Glutamatergic neuron (in vitro differentiated cells): Measurements from ENCODE around the gene YLPM1. TPM values are rescaled to one million over a fixed set of nuclear protein-coding genes. Genes with fewer than 3 reads are reported as not detected.

Experiments used
- DNase-seq: peaks from one replicate; pipeline ENCODE4 v3.0.0; 2022
- H3K27ac Mint-ChIP-seq: one replicate; pipeline ENCODE4 v1.8.0; 2020; ENCODE audit warnings: mild to moderate bottlenecking, mixed read lengths, inconsistent platforms; ENCODE audit not compliant: unreplicated experiment
- H3K27me3 Mint-ChIP-seq: one replicate; pipeline ENCODE4 v1.8.0; 2020; ENCODE audit warnings: mild to moderate bottlenecking, moderate library complexity, mixed read lengths, inconsistent platforms; ENCODE audit not compliant: unreplicated experiment
- H3K36me3 Mint-ChIP-seq: one replicate; pipeline ENCODE4 v1.8.0; 2020; ENCODE audit warnings: mild to moderate bottlenecking, mixed read lengths, inconsistent platforms; ENCODE audit not compliant: unreplicated experiment
- H3K4me1 Mint-ChIP-seq: one replicate; pipeline ENCODE4 v1.8.0; 2020; ENCODE audit warnings: mild to moderate bottlenecking, low read depth, mixed read lengths, inconsistent platforms; ENCODE audit not compliant: unreplicated experiment
- H3K4me3 Mint-ChIP-seq: one replicate; pipeline ENCODE4 v1.8.0; 2020; ENCODE audit warnings: mild to moderate bottlenecking, mixed read lengths, inconsistent platforms; ENCODE audit not compliant: unreplicated experiment
- H3K9me3 Mint-ChIP-seq: one replicate; pipeline ENCODE4 v1.8.0; 2020; ENCODE audit warnings: mild to moderate bottlenecking, moderate library complexity, mixed read lengths, inconsistent platforms; ENCODE audit not compliant: unreplicated experiment
- total RNA-seq: library from RNA; stranded (reverse); fragmentation: NEBNext Ultra II Directional; extraction: Animal tissue kit (Norgen Biotek cat#: 25700); gene quantifications from one replicate; pipeline ENCODE4 v1.2.1, GENCODE V29; 2021; ENCODE audit not compliant: unreplicated experiment
- TF ChIP-seq, protein P1 (sequence below): fragments of 200-600 bp; sonication (generic); IDR thresholded peaks from one replicate; pipeline ENCODE4 v1.5.0; 2021; ENCODE audit not compliant: partially characterized antibody, unreplicated experiment

YLPM1 gene
- total RNA-seq, 1 donor from 2014 or later = 99.9 TPM

DNA sequence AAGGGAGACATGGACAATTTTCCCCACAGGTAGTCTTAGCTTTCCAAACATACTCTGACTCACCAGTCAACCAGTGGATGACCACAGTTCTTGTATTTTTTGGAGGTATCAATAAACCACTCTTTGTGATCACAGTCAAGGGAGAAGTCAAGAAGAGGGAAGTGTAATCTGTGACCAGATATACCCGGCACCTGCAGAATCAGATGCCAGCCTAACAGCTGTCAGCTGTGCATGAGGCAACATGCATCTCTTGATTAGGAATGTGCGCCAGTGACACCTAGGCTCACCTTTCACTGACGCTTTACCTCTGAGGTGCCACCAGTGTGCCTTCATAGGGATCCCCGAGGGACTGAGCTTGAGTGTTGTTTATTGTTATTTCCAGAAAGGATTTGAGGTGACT lies 92.8 kb downstream of the YLPM1 start:
- DNase-seq = no peak
- no peaks in the 10 kb centered on the region for H3K9me3 Mint-ChIP-seq
- H3K27me3 Mint-ChIP-seq = peaks cover 2% of the 10 kb centered on the region
- TF ChIP-seq, protein P1, sequence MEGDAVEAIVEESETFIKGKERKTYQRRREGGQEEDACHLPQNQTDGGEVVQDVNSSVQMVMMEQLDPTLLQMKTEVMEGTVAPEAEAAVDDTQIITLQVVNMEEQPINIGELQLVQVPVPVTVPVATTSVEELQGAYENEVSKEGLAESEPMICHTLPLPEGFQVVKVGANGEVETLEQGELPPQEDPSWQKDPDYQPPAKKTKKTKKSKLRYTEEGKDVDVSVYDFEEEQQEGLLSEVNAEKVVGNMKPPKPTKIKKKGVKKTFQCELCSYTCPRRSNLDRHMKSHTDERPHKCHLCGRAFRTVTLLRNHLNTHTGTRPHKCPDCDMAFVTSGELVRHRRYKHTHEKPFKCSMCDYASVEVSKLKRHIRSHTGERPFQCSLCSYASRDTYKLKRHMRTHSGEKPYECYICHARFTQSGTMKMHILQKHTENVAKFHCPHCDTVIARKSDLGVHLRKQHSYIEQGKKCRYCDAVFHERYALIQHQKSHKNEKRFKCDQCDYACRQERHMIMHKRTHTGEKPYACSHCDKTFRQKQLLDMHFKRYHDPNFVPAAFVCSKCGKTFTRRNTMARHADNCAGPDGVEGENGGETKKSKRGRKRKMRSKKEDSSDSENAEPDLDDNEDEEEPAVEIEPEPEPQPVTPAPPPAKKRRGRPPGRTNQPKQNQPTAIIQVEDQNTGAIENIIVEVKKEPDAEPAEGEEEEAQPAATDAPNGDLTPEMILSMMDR = no peak
- no peaks in the 10 kb centered on the region for H3K4me1 Mint-ChIP-seq
- no peak overlapping the region for H3K4me3 Mint-ChIP-seq
- H3K27ac Mint-ChIP-seq = no peak overlapping the region
- no peaks in the 10 kb centered on the region for H3K36me3 Mint-ChIP-seq

GRCh38 chr14:74856366-74856765 lies 93.2 kb downstream of the YLPM1 start:
- no peak for DNase-seq
- no peak overlapping the region for H3K27ac Mint-ChIP-seq
- H3K4me3 Mint-ChIP-seq = no peak overlapping the region
- H3K27me3 Mint-ChIP-seq = peaks cover 2% of the 10 kb centered on the region
- no peaks in the 10 kb centered on the region for H3K36me3 Mint-ChIP-seq
- H3K4me1 Mint-ChIP-seq = no peaks in the 10 kb centered on the region
- no peaks in the 10 kb centered on the region for H3K9me3 Mint-ChIP-seq
- TF ChIP-seq, protein P1 = no peak

DNA sequence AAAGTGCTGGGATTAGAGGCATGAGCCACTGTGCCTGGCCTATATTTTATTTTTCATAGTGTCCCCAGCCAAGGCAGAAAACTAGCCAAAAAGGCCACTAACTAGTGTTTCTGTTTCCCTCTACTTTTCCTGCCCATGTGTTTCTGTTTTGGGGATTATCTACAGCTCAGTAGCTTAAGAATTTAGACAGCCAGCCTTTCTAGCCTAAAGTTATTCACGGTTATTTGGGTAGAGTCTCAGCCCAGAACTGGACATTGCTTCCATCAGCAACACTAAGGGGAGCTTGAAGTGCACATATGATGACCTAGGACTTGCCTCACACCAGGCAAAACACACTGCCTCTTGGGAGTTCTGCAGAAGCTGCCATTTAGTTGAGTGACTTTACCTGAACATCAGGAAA lies 94.9 kb downstream of the YLPM1 start:
- Mint-ChIP-seq H3K4me3 (no peak overlapping the region), H3K4me1 (no peaks in the 10 kb centered on the region), H3K27me3 (no peaks in the 10 kb centered on the region), H3K9me3 (no peaks in the 10 kb centered on the region), H3K36me3 (no peaks in the 10 kb centered on the region), H3K27ac (no peak overlapping the region)
- DNase-seq = no peak
- TF ChIP-seq, protein P1 = no peak

DNA sequence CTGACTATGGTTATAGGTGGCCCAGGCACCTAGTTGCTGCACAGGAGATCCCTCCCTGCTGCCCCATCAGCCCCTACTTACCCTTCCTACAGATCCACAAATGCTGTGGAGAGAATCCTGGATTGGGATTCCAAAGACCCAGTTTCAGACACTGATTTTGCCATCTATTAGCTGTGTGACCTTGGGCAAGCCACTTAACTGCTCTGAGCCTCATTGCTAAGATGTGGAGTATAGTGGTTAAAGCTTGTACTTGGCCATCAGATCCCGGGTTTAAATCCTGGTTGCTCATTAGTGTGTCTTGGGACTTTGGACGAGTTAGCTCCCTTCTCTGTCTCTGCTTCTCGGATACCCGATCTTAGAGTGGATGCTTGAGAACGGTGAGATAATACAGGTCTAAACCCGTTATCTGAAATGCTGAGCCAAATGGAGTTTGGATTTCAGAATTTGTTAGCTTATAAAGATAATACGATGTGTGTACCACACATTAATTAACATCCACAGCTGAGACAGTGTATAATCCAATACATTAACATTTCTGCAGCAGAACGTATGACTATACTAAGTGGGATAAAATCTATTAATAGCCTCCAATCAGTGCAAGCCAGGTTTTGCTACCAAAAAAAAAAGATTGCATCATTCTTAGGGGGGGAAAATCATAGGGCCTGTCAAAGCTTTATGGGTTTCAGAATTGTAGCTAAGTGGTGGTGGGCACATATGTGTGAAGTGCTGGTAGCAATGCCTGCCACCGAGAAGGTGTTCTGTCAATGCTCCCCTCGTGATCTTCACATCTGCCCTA lies 96.8 kb downstream of the YLPM1 start:
- no peaks in the 10 kb centered on the region for H3K36me3 Mint-ChIP-seq

More for the DNA sequence above, 96.8 kb downstream of the YLPM1 start:
- Mint-ChIP-seq H3K27me3 (no peaks in the 10 kb centered on the region), H3K27ac (no peak overlapping the region), H3K4me1 (no peaks in the 10 kb centered on the region), H3K9me3 (no peaks in the 10 kb centered on the region), H3K4me3 (no peak overlapping the region)
- TF ChIP-seq, protein P1 = no peak
- no peak for DNase-seq
